SK-N-DZ (cell line): ENCODE data around the gene POM121.
"Not testable (repeated sequence)": the region's sequence is repeated elsewhere in the genome, so short reads cannot be mapped to it uniquely, and the experiment has no call there.

Source experiments
- DNase-seq: peaks from one replicate; pipeline ENCODE4 v3.0.0-alpha.2; 2015; ENCODE audit warnings: low spot score

Gene POM121

GRCh38 chr7:72949276-72949675, 24.4 kb downstream of the POM121 start:
- DNase-seq: not testable (repeated sequence)

- not testable (repeated sequence) for DNase-seq
Measured at GRCh38 chr7:72949686-72950085, 24.8 kb downstream of the POM121 start.

- DNase-seq: not testable (repeated sequence)
Measured at GRCh38 chr7:72950432-72950831, 25.5 kb downstream of the POM121 start.

- not testable (repeated sequence) for DNase-seq
Measured at GRCh38 chr7:72953901-72954562, 29.1 kb downstream of the POM121 start.

GRCh38 chr7:72954563-72955198, 29.8 kb downstream of the POM121 start:
- not testable (repeated sequence) for DNase-seq

GRCh38 chr7:72960029-72960428, 35.1 kb downstream of the POM121 start:
- not testable (repeated sequence) for DNase-seq

- not testable (repeated sequence) for DNase-seq
Measured at GRCh38 chr7:72960626-72961345, 35.9 kb downstream of the POM121 start.

GRCh38 chr7:72961346-72961650, 36.4 kb downstream of the POM121 start:
- not testable (repeated sequence) for DNase-seq

GRCh38 chr7:72963056-72963455, 38.2 kb downstream of the POM121 start:
- not testable (repeated sequence) for DNase-seq

GRCh38 chr7:72965186-72965975, 40.5 kb downstream of the POM121 start:
- not testable (repeated sequence) for DNase-seq

- DNase-seq: not testable (repeated sequence)
Measured at GRCh38 chr7:72966892-72967291, 42.0 kb downstream of the POM121 start.

- DNase-seq: not testable (repeated sequence)
Measured at GRCh38 chr7:72968980-72969516, 44.2 kb downstream of the POM121 start, which contains the start of gene TRIM74. Gene TRIM74 (minus strand): TSS chr7:72969466. CDS start chr7:72966157, 3,309 bp downstream.

- DNase-seq: not testable (repeated sequence)
Measured at GRCh38 chr7:72969688-72970087, 44.8 kb downstream of the POM121 start.

- not testable (repeated sequence) for DNase-seq
Measured at GRCh38 chr7:72971505-72971904, 46.6 kb downstream of the POM121 start.

GRCh38 chr7:72974781-72975180, 49.9 kb downstream of the POM121 start:
- DNase-seq: not testable (repeated sequence)

- not testable (repeated sequence) for DNase-seq
Measured at GRCh38 chr7:72975656-72976286, 50.9 kb downstream of the POM121 start.

- DNase-seq: not testable (repeated sequence)
Measured at GRCh38 chr7:72976434-72976833, 51.5 kb downstream of the POM121 start.

- DNase-seq: not testable (repeated sequence)
Measured at GRCh38 chr7:72980382-72980781, 55.5 kb downstream of the POM121 start.

GRCh38 chr7:72982084-72982483, 57.2 kb downstream of the POM121 start:
- DNase-seq: not testable (repeated sequence)

GRCh38 chr7:72990146-72990913, 65.4 kb downstream of the POM121 start:
- DNase-seq: not testable (repeated sequence)
